Endothelial cell (in vitro differentiated cells): ENCODE data around the gene ATXN7L3. TPM values are rescaled to one million over a fixed set of nuclear protein-coding genes. Genes with fewer than 3 reads are reported as not detected.

Experiments used
- DNase-seq: peaks from one replicate; pipeline ENCODE4 v3.0.0; 2021; ENCODE audit warnings: low spot score
- H3K27ac Mint-ChIP-seq: one replicate; pipeline ENCODE4 v1.8.0; 2021; ENCODE audit warnings: mixed read lengths, inconsistent platforms; ENCODE audit not compliant: unreplicated experiment
- H3K27me3 Mint-ChIP-seq: one replicate; pipeline ENCODE4 v1.8.0; 2021; ENCODE audit warnings: mild to moderate bottlenecking, moderate library complexity, mixed read lengths, inconsistent platforms; ENCODE audit not compliant: unreplicated experiment
- H3K36me3 Mint-ChIP-seq: one replicate; pipeline ENCODE4 v1.8.0; 2021; ENCODE audit warnings: mild to moderate bottlenecking, low read depth, mixed read lengths, inconsistent platforms; ENCODE audit not compliant: unreplicated experiment
- H3K4me1 Mint-ChIP-seq: one replicate; pipeline ENCODE4 v1.8.0; 2021; ENCODE audit warnings: mild to moderate bottlenecking, mixed read lengths, inconsistent platforms; ENCODE audit not compliant: unreplicated experiment
- H3K4me3 Mint-ChIP-seq: one replicate; pipeline ENCODE4 v1.8.0; 2021; ENCODE audit warnings: mild to moderate bottlenecking, mixed read lengths, inconsistent platforms; ENCODE audit not compliant: unreplicated experiment
- H3K9me3 Mint-ChIP-seq: one replicate; pipeline ENCODE4 v1.8.0; 2021; ENCODE audit warnings: mixed read lengths, inconsistent platforms; ENCODE audit not compliant: unreplicated experiment
- total RNA-seq: library from RNA; stranded (reverse); fragmentation: NEBNext Ultra II Directional; extraction: Animal tissue kit (Norgen Biotek cat#: 25700); gene quantifications from one replicate; pipeline ENCODE4 v1.2.1, GENCODE V29; 2021; ENCODE audit not compliant: unreplicated experiment
- TF ChIP-seq, protein P1 (sequence below): fragments of 200-600 bp; sonication (generic); IDR thresholded peaks from one replicate; pipeline ENCODE4 v1.5.0; 2021; ENCODE audit warnings: antibody characterized with exemption; ENCODE audit not compliant: unreplicated experiment

The ATXN7L3 gene
- total RNA-seq, 1 donor from 2014 or later = 152 TPM

DNA sequence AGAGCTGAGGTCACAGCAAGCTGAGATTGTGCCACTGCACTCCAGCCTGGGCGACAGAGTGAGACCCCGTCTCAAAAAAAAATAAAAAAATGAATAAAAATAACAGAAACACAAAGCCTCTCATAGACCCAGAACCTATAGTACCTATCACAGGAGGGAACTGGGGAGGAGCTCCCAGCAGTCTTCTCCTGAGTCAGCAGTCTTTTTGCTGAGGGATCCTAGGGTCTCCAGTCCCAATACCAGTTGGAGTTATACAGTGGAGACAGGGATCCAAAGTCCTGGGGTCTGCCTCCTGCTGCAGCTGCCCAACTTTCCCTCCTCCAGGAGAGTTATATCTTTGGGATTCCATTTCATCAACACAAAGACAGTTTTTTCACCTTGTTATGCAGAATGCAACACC lies 16.7 kb downstream of the ATXN7L3 start:
- H3K36me3 Mint-ChIP-seq = peaks cover 18% of the 10 kb centered on the region
- no peak overlapping the region for H3K4me3 Mint-ChIP-seq
- peaks cover 15% of the 10 kb centered on the region for H3K4me1 Mint-ChIP-seq
- no peak for DNase-seq
- TF ChIP-seq, protein P1, sequence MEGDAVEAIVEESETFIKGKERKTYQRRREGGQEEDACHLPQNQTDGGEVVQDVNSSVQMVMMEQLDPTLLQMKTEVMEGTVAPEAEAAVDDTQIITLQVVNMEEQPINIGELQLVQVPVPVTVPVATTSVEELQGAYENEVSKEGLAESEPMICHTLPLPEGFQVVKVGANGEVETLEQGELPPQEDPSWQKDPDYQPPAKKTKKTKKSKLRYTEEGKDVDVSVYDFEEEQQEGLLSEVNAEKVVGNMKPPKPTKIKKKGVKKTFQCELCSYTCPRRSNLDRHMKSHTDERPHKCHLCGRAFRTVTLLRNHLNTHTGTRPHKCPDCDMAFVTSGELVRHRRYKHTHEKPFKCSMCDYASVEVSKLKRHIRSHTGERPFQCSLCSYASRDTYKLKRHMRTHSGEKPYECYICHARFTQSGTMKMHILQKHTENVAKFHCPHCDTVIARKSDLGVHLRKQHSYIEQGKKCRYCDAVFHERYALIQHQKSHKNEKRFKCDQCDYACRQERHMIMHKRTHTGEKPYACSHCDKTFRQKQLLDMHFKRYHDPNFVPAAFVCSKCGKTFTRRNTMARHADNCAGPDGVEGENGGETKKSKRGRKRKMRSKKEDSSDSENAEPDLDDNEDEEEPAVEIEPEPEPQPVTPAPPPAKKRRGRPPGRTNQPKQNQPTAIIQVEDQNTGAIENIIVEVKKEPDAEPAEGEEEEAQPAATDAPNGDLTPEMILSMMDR = no peak
- no peak overlapping the region for H3K27ac Mint-ChIP-seq
- peaks cover 6% of the 10 kb centered on the region for H3K27me3 Mint-ChIP-seq
- H3K9me3 Mint-ChIP-seq = no peaks in the 10 kb centered on the region

DNA sequence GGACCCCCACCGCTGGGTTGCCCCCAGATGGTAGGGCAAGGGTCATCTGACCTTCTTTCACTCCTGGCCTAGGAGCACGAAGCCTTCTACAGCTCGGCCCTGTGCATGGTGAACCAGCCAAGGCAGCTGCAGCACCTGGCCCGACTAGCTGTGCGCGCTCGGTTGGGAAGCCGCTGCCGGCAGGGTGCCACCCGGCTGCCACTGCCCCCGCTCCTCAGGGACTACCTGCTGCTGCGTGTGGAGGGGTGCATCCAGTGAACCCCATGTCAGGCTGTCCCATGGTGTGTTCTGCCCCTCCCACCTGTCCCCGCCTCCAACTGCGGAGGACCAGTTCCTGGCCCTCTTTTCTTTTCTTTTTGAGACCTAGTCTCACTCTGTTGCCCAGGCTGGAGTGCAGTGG lies 21.6 kb downstream of the ATXN7L3 start:
- Mint-ChIP-seq H3K36me3 (peaks cover 27% of the 10 kb centered on the region), H3K9me3 (no peaks in the 10 kb centered on the region), H3K27ac (no peak overlapping the region), H3K27me3 (peaks cover 2% of the 10 kb centered on the region), H3K4me3 (no peak overlapping the region), H3K4me1 (no peaks in the 10 kb centered on the region)
- no peak for DNase-seq
- TF ChIP-seq, protein P1 = no peak

DNA sequence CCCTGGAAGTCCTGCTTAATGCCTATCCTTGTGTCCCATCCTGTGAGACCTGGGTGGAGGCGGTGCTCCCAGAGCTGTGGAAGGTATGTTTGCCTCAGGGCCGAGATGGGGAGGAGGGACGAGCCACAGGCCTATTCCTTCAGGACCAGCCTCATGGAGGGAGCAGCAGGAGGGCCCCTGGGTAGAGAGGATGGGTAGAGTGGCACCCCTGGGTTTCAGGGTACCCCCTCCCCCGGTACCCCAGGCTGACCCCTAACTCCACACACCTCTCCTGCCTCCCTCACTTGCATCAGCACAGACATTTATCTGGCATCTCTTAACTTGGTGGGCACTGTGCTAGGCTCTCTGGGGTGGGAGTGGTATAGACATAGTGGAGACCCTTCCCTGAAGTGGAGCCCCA lies 22.0 kb downstream of the ATXN7L3 start:
- Mint-ChIP-seq H3K4me3 (no peak overlapping the region), H3K4me1 (no peaks in the 10 kb centered on the region), H3K27ac (no peak overlapping the region), H3K9me3 (no peaks in the 10 kb centered on the region), H3K36me3 (peaks cover 27% of the 10 kb centered on the region), H3K27me3 (peaks cover 2% of the 10 kb centered on the region)
- TF ChIP-seq, protein P1 = no peak
- no peak for DNase-seq

DNA sequence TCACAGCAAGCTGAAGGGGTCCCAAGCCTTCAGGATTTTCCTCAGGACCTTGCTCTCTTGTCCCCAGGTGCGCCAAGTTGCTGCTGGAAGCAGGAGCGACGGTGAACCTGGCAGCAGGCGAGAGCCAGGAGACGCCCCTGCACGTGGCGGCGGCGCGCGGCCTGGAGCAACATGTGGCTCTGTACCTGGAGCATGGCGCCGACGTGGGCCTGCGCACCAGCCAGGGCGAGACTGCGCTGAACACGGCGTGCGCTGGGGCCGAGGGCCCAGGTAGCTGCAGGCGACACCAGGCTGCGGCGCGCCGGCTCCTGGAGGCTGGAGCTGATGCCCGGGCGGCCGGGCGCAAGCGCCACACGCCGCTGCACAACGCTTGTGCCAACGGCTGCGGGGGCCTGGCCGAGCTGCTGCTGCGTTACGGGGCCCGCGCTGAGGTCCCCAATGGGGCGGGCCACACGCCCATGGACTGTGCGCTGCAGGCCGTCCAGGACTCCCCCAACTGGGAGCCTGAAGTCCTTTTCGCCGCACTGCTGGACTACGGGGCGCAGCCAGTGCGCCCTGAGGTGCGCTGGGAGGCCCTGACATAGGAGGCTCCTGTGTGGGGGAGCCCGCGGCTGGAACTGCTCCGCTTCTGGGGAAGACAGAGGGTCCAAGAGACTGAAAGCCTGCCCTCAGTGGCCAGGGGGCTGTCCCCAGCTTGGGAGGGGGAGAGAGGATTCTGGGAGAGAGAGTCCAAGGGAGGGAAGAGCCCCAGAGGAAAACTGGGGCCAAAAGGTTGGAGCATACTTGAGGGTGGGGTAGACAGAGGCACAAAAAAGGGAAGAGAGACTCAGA lies 22.8 kb downstream of the ATXN7L3 start:
- no peak overlapping the region for H3K27ac Mint-ChIP-seq
- TF ChIP-seq, protein P1 = no peak

DNA sequence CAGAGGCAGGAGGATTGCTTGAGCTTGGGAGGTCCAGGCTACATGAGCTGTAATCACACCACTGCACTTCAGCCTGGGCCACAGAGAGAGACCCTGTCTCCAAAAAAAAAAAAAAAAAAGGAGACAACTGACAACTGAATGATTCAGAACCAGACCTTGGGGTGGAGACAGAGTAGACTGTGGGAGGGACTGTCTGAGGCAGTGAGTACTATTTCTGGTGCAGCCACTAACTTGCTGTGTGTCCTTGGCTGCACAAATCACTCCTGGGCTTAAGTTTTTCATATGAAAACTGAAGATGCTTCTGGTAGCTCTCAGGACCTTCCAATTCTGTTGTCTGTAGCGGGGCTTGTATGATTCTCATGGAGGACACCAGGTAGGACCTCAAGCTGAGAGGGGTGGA lies 23.4 kb downstream of the ATXN7L3 start:
- peaks cover 18% of the 10 kb centered on the region for H3K36me3 Mint-ChIP-seq
- no peaks in the 10 kb centered on the region for H3K4me1 Mint-ChIP-seq
- no peaks in the 10 kb centered on the region for H3K9me3 Mint-ChIP-seq
- no peak for DNase-seq
- no peak overlapping the region for H3K4me3 Mint-ChIP-seq
- H3K27me3 Mint-ChIP-seq = no peaks in the 10 kb centered on the region
- H3K27ac Mint-ChIP-seq = no peak overlapping the region
- TF ChIP-seq, protein P1 = no peak

More for the DNA sequence above, 22.8 kb downstream of the ATXN7L3 start:
- Mint-ChIP-seq H3K9me3 (no peaks in the 10 kb centered on the region), H3K27me3 (peaks cover 2% of the 10 kb centered on the region), H3K4me1 (no peaks in the 10 kb centered on the region), H3K4me3 (no peak overlapping the region), H3K36me3 (peaks cover 22% of the 10 kb centered on the region)
- no peak for DNase-seq
